ENCODE data around the gene UCHL5. TPM values are rescaled to one million over a fixed set of nuclear protein-coding genes. Genes with fewer than 3 reads are reported as not detected.
"Not testable (repeated sequence)": the region's sequence is repeated elsewhere in the genome, so short reads cannot be mapped to it uniquely, and the experiment has no call there.

UCHL5 gene
- total RNA-seq, 1 donor from 2014 or later: 28.5 TPM

- DNase-seq (ENCODE audit: low spot score, unreplicated experiment): no peak
- no peak overlapping the region for H3K27ac Mint-ChIP-seq
These were observed 75.7 kb downstream of the UCHL5 start for GRCh38 chr1:192983349-192983980.

GRCh38 chr1:192980856-192981255 is 78.3 kb downstream of the UCHL5 start:
- Mint-ChIP-seq H3K4me3 (ENCODE audit: low read depth) (no peak overlapping the region), H3K4me1 (ENCODE audit: low read depth) (peaks cover 2% of the 10 kb centered on the region), H3K27me3 (no peaks in the 10 kb centered on the region), H3K36me3 (ENCODE audit: insufficient read depth) (peaks cover 2% of the 10 kb centered on the region), H3K27ac (no peak overlapping the region), H3K9me3 (ENCODE audit: low read depth) (peaks cover 10% of the 10 kb centered on the region)
- DNase-seq (ENCODE audit: low spot score, unreplicated experiment): no peak
- no peak for TF ChIP-seq CTCF (IDR thresholded peaks at IDR 0.05; ENCODE audit: unreplicated experiment)

More at GRCh38 chr1:192983349-192983980, 75.7 kb downstream of the UCHL5 start:
- peaks cover 10% of the 10 kb centered on the region for H3K9me3 Mint-ChIP-seq (ENCODE audit: low read depth)
- no peaks in the 10 kb centered on the region for H3K4me1 Mint-ChIP-seq (ENCODE audit: low read depth)
- H3K27me3 Mint-ChIP-seq: no peaks in the 10 kb centered on the region
- TF ChIP-seq CTCF (IDR thresholded peaks at IDR 0.05; ENCODE audit: unreplicated experiment): no peak
- H3K36me3 Mint-ChIP-seq (ENCODE audit: insufficient read depth): peaks cover 5% of the 10 kb centered on the region
- no peak overlapping the region for H3K4me3 Mint-ChIP-seq (ENCODE audit: low read depth)

- not testable (repeated sequence) for H3K27ac Mint-ChIP-seq; H3K4me3 Mint-ChIP-seq (ENCODE audit: low read depth); H3K4me1 Mint-ChIP-seq (ENCODE audit: low read depth); DNase-seq (ENCODE audit: low spot score, unreplicated experiment); H3K36me3 Mint-ChIP-seq (ENCODE audit: insufficient read depth); H3K9me3 Mint-ChIP-seq (ENCODE audit: low read depth); H3K27me3 Mint-ChIP-seq
These were observed 78.8 kb downstream of the UCHL5 start for GRCh38 chr1:192980334-192980733.

GRCh38 chr1:192979542-192979941 is 79.6 kb downstream of the UCHL5 start:
- no peaks in the 10 kb centered on the region for H3K27me3 Mint-ChIP-seq
- no peak for DNase-seq (ENCODE audit: low spot score, unreplicated experiment)
- peaks cover 11% of the 10 kb centered on the region for H3K9me3 Mint-ChIP-seq (ENCODE audit: low read depth)
- TF ChIP-seq CTCF (IDR thresholded peaks at IDR 0.05; ENCODE audit: unreplicated experiment): no peak
- peaks cover 2% of the 10 kb centered on the region for H3K36me3 Mint-ChIP-seq (ENCODE audit: insufficient read depth)
- no peak overlapping the region for H3K27ac Mint-ChIP-seq
- peaks cover 5% of the 10 kb centered on the region for H3K4me1 Mint-ChIP-seq (ENCODE audit: low read depth)
- H3K4me3 Mint-ChIP-seq (ENCODE audit: low read depth): no peak overlapping the region

GRCh38 chr1:192978195-192978710 is 80.9 kb downstream of the UCHL5 start:
- Mint-ChIP-seq H3K27me3 (no peaks in the 10 kb centered on the region), H3K9me3 (ENCODE audit: low read depth) (peaks cover 14% of the 10 kb centered on the region), H3K4me3 (ENCODE audit: low read depth) (no peak overlapping the region), H3K27ac (no peak overlapping the region), H3K4me1 (ENCODE audit: low read depth) (peaks cover 7% of the 10 kb centered on the region), H3K36me3 (ENCODE audit: insufficient read depth) (peaks cover 2% of the 10 kb centered on the region)
- DNase-seq (ENCODE audit: low spot score, unreplicated experiment): no peak
- TF ChIP-seq CTCF (IDR thresholded peaks at IDR 0.05; ENCODE audit: unreplicated experiment): no peak
